ENCODE data around the gene PKHD1.

- no peak for TF ChIP-seq CTBP1 (IDR thresholded peaks at IDR 0.05; ENCODE audit: borderline replicate concordance)
- TF ChIP-seq ELF4 (IDR thresholded peaks at IDR 0.05): no peak
- no peak for TF ChIP-seq HDGF (IDR thresholded peaks at IDR 0.05; ENCODE audit: borderline replicate concordance)
- TF ChIP-seq FOXK2 (IDR thresholded peaks at IDR 0.05): no peak
- TF ChIP-seq SUZ12 (IDR thresholded peaks at IDR 0.05): no peak
- TF ChIP-seq TARDBP (IDR thresholded peaks at IDR 0.05): no peak
- no peak for TF ChIP-seq L3MBTL2 (conservative IDR thresholded peaks at IDR 0.05)
- TF ChIP-seq SP1 (IDR thresholded peaks at IDR 0.05): no peak
- TF ChIP-seq BHLHE40 (IDR thresholded peaks at IDR 0.05; ENCODE audit: borderline replicate concordance): no peak
- TF ChIP-seq FOXM1 (IDR thresholded peaks at IDR 0.05; ENCODE audit: borderline replicate concordance): no peak
- no peak for TF ChIP-seq ZNF384 (IDR thresholded peaks at IDR 0.05)
Measured at GRCh38 chr6:51626391-51626790, 461.0 kb downstream of the PKHD1 start.
